WERI-Rb-1 (cell line): ENCODE data around the gene NDST1.

ENCODE experiments used
- DNase-seq: peaks from one replicate; pipeline ENCODE4 v3.0.0-alpha.2; 2020
- H3K27ac ChIP-seq: fragments of 250-450 bp; sonication (Bioruptor Pico); 2 replicates; pipeline ENCODE4 v1.5.1; 2020; ENCODE audit warnings: mild to moderate bottlenecking, moderate library complexity
- H3K27me3 ChIP-seq: fragments of 250-450 bp; sonication (Bioruptor Pico); 2 replicates; pipeline ENCODE4 v1.5.1; 2021; ENCODE audit warnings: mild to moderate bottlenecking, low read depth, moderate library complexity; ENCODE audit not compliant: insufficient read depth, severe bottlenecking
- H3K36me3 ChIP-seq: fragments of 250-450 bp; sonication (Bioruptor Pico); 2 replicates; pipeline ENCODE4 v1.5.1; 2020; ENCODE audit warnings: mild to moderate bottlenecking, moderate library complexity
- H3K4me3 ChIP-seq: 2 replicates; pipeline ENCODE4 v1.5.1; 2011; ENCODE audit warnings: low read depth, mild to moderate bottlenecking, control low read depth, low read length
- H3K9me3 ChIP-seq: fragments of 250-450 bp; sonication (Bioruptor Pico); 2 replicates; pipeline ENCODE4 v1.5.1; 2021; ENCODE audit warnings: mild to moderate bottlenecking, moderate library complexity; ENCODE audit not compliant: severe bottlenecking
- CTCF ChIP-seq: IDR thresholded peaks from 2 replicates; pipeline ENCODE4 v1.5.1; 2011; ENCODE audit warnings: low read depth, mild to moderate bottlenecking, control low read depth, inconsistent platforms, low read length

Gene NDST1

GRCh38 chr5:150506571-150507473 lies 1.1 kb upstream of the NDST1 start:
- Histone ChIP-seq H3K9me3 (no peaks in the 10 kb centered on the region), H3K4me3 (no peak overlapping the region), H3K27ac (peak overlapping the region; percentile 93), H3K27me3 (no peaks in the 10 kb centered on the region), H3K36me3 (no peaks in the 10 kb centered on the region; the same call in none of the 2 replicates)
- TF ChIP-seq CTCF: no peak
- DNase-seq: peak; percentile 94

GRCh38 chr5:150508277-150508640 lies 328 bp downstream of the NDST1 start:
- Histone ChIP-seq H3K27me3 (no peaks in the 10 kb centered on the region), H3K9me3 (no peaks in the 10 kb centered on the region), H3K4me3 (no peak overlapping the region), H3K27ac (peak overlapping the region; percentile 93), H3K36me3 (no peaks in the 10 kb centered on the region; the same call in none of the 2 replicates)
- TF ChIP-seq CTCF: no peak
- DNase-seq: no peak

- no peaks in the 10 kb centered on the region for H3K27me3 ChIP-seq
- H3K4me3 ChIP-seq: no peak overlapping the region
- no peaks in the 10 kb centered on the region; the same call in 1 of the 2 replicates for H3K36me3 ChIP-seq
- DNase-seq: no peak
- H3K9me3 ChIP-seq: no peaks in the 10 kb centered on the region
- TF ChIP-seq CTCF: no peak
- H3K27ac ChIP-seq: peak overlapping the region; percentile 93
Observed at GRCh38 chr5:150508828-150509227, 897 bp downstream of the NDST1 start.

GRCh38 chr5:150509992-150510391 lies 2.1 kb downstream of the NDST1 start:
- Histone ChIP-seq H3K36me3 (no peaks in the 10 kb centered on the region; the same call in 1 of the 2 replicates), H3K4me3 (no peak overlapping the region), H3K27ac (no peak overlapping the region), H3K27me3 (no peaks in the 10 kb centered on the region), H3K9me3 (no peaks in the 10 kb centered on the region)
- no peak for DNase-seq
- no peak for TF ChIP-seq CTCF

GRCh38 chr5:150510460-150511263 lies 2.7 kb downstream of the NDST1 start:
- no peak overlapping the region for H3K27ac ChIP-seq
- DNase-seq: no peak

More at GRCh38 chr5:150510460-150511263, 2.7 kb downstream of the NDST1 start:
- no peaks in the 10 kb centered on the region for H3K9me3 ChIP-seq
- TF ChIP-seq CTCF: no peak
- H3K36me3 ChIP-seq: no peaks in the 10 kb centered on the region; the same call in 1 of the 2 replicates
- no peak overlapping the region for H3K4me3 ChIP-seq
- H3K27me3 ChIP-seq: no peaks in the 10 kb centered on the region
